HG02970 (cell line): Measurements from ENCODE around the gene ZNF774.
"Not testable (repeated sequence)": the region's sequence is repeated elsewhere in the genome, so short reads cannot be mapped to it uniquely, and the experiment has no call there.

ENCODE experiments used
- ATAC-seq: cut with Tn5 transposase; IDR thresholded peaks from one replicate; pipeline ENCODE4 v1.9.1; 2021; ENCODE audit warnings: mild to moderate bottlenecking, moderate library complexity, moderate number of reproducible peaks; ENCODE audit not compliant: unreplicated experiment, low FRiP score

The ZNF774 gene

GRCh38 chr15:90352107-90352893 is at the start of gene ZNF774:
TSS of gene ZNF774 (plus strand) at chr15:90352284. CDS start at chr15:90354661, 2,377 bp downstream.
- ATAC-seq: peak; percentile 94

DNA sequence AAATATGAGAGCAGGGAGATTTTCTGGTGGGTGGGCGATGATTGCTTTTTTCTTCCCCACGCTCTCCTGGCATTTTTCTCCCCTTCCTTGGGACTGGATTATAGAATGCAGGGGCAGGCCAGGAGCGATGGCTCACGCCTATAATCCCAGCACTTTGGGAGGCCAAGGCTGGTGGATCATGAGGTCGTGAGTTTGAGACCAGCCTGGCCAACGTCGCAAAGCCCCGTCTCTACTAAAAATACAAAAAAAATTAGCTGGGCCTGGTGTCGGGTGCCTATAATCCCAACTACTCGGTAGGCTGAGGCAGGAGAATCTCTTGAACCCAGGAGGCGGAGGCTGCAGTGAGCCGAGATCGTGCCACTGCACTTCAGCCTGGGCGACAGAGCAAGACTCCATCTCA is 46.7 kb upstream of the ZNF774 start:
- not testable (repeated sequence) for ATAC-seq

DNA sequence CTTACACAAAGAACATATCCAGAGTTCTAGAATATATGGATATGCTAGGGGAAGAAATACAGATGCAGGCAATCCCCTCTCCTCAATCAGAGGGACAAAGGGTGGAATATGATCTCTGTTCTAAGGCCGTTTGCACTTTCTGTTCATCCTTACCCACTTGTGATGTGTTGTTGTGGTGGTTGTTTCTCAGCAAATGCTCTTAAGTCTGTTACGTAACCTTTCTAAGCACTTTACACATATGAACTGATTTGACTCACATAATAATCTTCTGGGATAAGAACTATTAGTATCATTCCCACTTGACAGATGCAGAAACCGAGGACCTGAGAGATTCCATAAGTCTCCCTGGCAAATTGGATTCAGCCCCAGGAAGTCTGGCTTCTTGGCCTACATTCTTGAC is 46.2 kb upstream of the ZNF774 start:
- ATAC-seq: no peak

DNA sequence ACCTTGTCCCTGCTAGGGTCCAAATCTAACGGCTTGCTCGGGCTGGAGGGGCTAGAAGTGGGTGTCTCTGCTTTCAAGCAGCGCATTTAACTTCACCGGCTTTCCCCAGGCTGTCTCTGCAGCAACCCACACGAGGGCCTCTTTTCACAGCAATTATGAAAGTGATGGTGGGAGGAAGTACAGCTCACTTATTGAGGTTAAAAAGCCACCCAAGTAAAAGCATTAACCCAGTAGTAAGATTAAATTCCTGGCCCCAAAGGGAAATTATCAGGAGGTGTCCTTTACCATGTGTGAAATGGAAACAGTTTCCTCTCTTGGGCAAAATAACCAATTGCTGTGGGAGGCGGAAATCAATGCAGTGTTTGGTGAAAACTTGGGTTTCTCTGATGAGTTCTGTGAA is 45.5 kb upstream of the ZNF774 start:
- no peak for ATAC-seq

DNA sequence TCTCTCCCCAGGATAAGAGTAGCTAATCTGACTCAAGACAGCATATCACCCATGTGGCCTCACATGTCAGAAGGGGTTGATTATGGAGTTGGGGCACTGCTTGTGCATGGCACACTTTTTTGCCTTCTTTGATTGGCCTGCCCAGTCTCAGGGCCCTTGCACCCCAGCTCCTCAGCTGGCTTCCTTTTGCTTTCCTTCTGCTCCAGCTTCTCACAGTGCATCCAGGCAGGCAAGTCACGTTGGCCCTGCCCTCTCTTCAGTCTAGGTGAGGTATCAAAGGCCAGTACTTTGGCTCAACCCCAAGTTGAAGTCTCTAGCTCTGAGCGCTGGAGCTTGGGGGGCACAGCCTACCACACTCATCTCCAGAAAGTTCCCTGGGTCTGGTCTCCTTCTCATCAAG is 44.4 kb upstream of the ZNF774 start:
- no peak for ATAC-seq

- no peak for ATAC-seq
Observed at GRCh38 chr15:90309020-90309419, 43.1 kb upstream of the ZNF774 start.

DNA sequence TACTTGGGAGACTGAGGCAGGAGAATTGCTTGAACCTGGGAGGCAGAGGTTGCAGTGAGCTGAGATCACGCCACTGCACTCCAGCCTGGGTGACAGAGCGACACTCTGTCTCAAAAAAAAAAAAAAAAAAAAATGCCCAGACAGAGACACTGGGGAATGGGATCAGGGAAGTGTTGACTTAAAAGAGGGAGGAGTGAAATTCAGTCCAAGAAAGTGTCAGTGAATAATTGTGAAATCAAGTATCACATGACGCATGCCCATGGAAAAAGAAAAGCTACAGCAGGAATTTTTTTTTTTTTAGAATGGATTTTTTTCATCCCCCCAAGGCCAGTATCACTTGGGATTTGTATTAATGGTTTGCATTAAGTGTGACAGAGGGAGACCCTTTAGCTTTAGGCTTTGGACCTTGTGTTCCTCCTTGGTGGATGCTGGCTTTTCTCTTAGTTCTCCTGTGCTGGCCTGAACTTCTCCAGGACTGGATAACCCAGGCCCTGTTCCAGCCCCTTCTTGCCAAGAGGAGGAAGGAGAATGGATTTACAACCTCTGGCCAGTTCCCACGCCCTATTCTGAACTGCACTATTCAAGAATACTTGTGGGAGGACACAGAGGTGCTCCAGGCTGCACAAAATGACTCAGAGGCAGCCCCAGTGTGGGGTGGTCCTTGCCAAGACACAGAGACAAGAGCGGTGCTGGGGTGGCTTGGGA is 36.7 kb upstream of the ZNF774 start:
- no peak for ATAC-seq

GRCh38 chr15:90316139-90316538 is 35.9 kb upstream of the ZNF774 start:
- no peak for ATAC-seq

DNA sequence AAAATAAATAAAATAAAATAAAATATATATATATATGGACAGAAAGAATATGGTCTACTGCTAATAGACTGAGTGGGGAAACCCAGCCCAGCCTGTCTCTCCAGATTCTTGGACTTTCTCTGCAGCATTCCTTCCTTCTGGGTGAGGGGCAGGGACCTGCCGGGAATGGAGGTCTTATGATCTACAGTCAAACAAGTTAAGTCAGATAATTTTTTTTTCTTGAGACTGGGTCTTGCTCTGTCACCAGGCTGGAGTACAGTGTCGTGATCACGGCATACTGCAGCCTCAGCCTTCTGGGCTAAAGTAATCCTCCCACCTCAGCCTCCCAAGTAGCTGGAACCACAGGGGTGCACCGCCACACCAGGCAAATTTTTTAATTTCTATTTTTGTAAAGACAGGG is 33.5 kb upstream of the ZNF774 start:
- ATAC-seq: no peak

GRCh38 chr15:90320062-90320884 is 31.8 kb upstream of the ZNF774 start:
- peak; percentile 69 for ATAC-seq

- no peak for ATAC-seq
Observed at GRCh38 chr15:90320885-90321278, 31.2 kb upstream of the ZNF774 start.

- no peak for ATAC-seq
Observed at GRCh38 chr15:90322538-90322937, 29.5 kb upstream of the ZNF774 start.

DNA sequence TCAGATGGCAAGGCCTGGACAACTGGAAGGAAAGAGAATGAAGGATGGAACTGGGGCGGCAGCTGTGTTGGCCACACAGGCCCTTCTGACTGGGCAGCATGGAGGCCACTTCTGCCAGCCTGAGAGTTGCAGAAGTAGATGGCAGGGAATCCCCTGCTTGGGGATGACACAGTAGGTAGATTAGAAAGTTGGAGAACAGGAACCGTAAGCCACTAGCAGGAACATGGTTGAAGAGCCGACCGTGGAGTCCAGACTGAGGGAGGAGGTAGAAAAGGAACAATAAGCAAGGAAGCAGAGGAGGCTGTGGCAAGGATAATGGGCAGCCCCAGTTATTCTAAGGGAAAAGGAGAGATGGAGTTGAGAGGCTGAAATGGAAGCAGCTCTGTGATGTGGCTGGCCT is 26.4 kb upstream of the ZNF774 start:
- no peak for ATAC-seq

GRCh38 chr15:90326441-90326840 is 25.6 kb upstream of the ZNF774 start:
- no peak for ATAC-seq

GRCh38 chr15:90327311-90327710 is 24.8 kb upstream of the ZNF774 start:
- ATAC-seq: no peak

- no peak for ATAC-seq
Observed at GRCh38 chr15:90334304-90334731, 17.8 kb upstream of the ZNF774 start.

DNA sequence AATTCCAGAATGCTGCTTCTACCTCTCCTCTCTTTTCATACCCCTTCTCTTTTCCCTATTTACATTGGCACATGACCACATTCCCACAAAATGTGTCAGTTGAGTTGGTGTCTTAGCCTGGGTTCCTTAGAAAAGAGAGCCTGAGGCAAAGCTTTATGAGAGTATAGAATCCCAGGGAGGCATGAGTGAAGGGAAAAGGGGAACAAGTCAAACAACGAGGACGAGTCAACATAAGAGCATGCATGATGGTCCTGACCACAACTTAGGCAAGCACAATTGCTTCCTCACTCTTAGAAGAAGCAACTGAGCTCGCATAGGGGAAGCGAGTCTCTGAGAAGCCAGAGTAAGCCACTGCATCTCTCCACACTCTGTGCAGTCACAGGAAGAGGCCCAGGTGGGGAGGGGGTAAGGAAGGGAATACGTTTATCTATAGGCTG is 15.4 kb upstream of the ZNF774 start:
- no peak for ATAC-seq

DNA sequence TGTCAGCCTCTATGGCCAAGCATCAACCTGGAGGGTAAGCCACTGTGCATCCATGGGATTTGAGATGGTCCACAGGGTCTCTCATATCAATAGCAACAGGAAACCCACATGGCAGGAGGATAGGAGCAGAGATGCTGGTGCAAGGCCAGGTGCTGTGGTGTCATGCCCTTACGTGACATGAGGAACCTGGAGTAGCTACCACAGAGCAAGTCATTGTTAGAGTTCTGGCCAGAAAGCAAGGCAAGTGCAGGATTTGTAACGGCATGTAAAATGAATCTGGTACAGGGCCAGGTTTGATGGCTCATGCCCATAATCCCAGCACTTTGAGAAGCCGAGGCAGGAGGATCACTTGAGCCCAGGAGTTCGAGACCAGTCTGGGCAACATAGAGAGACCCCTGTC is 14.8 kb upstream of the ZNF774 start:
- ATAC-seq: no peak

- no peak for ATAC-seq
Observed at GRCh38 chr15:90338532-90338931, 13.6 kb upstream of the ZNF774 start.

DNA sequence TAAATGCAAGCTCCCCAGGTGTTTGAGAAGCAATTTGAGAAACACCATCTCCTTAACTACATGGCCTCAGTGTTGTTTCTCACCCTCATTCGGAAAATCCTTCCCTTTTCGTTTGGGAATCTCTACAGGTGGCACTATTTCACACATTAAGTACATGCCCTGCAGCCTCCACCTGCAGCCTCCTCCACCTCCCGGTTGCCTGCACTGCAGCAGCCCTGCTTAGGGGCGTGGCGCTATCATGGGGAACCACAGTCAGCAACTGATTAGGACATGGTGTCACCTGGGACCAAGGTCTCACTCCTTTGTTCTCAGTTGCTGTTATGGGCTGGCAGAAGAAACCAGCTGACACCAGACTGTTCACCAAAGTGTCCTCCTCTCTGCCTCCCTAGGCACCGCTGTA is 11.7 kb upstream of the ZNF774 start:
- no peak for ATAC-seq

DNA sequence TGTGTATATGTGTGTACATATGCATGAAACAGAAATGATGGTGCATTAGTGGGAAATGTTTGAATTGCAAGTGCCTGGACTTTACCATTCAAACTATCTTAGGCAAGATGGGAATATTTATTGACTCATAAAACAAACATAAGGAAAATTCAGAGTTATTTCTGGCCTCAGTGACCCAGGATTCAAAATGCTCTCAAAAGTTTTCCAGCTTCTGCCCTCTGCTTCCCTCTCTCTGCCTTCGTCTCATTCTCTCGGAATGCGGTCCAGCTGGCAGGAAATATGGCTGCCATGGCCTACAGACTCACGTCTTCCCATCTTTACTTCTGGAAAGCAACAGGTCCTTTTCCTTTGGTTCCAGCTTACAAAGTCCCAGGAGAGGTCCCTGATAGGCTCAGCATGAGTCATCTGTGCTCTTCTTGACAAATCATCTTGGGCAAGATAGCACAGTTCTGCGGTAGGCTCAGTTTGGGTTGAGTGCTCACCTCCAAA is 8.7 kb upstream of the ZNF774 start:
- no peak for ATAC-seq
